Retinal pigment epithelial cell (primary cell): ENCODE results near the gene TEAD1.

Experiments used
- DNase-seq: peaks from one replicate; pipeline ENCODE4 v3.0.0-alpha.2; 2010; ENCODE audit warnings: low read depth
- H3K4me3 ChIP-seq: 2 replicates; pipeline ENCODE4 v1.5.1; 2011; ENCODE audit warnings: mild to moderate bottlenecking, low read length, control low read depth, moderate library complexity
- CTCF ChIP-seq: conservative IDR thresholded peaks from 2 replicates; pipeline ENCODE4 v1.5.1; 2011; ENCODE audit warnings: low read depth, low read length, control low read depth, inconsistent platforms

TEAD1 gene

GRCh38 chr11:12734625-12735024 is 60.4 kb downstream of the TEAD1 start:
- DNase-seq: no peak
- no peak for TF ChIP-seq CTCF
- H3K4me3 ChIP-seq: no peak overlapping the region

GRCh38 chr11:12735262-12735661 is 61.0 kb downstream of the TEAD1 start:
- TF ChIP-seq CTCF: no peak
- no peak overlapping the region for H3K4me3 ChIP-seq
- DNase-seq: no peak

GRCh38 chr11:12737024-12737423 is 62.8 kb downstream of the TEAD1 start:
- no peak overlapping the region for H3K4me3 ChIP-seq
- DNase-seq: no peak
- TF ChIP-seq CTCF: no peak

- no peak for DNase-seq
Observed at GRCh38 chr11:12741671-12742216, 67.5 kb downstream of the TEAD1 start.

GRCh38 chr11:12743834-12744449 is 69.7 kb downstream of the TEAD1 start:
- no peak for TF ChIP-seq CTCF
- no peak overlapping the region for H3K4me3 ChIP-seq
- DNase-seq: no peak

More at GRCh38 chr11:12741671-12742216, 67.5 kb downstream of the TEAD1 start:
- TF ChIP-seq CTCF: no peak
- no peak overlapping the region for H3K4me3 ChIP-seq

- DNase-seq: no peak
- no peak overlapping the region for H3K4me3 ChIP-seq
- TF ChIP-seq CTCF: no peak
Observed at GRCh38 chr11:12744826-12745502, 70.7 kb downstream of the TEAD1 start.

GRCh38 chr11:12745787-12746186 is 71.6 kb downstream of the TEAD1 start:
- TF ChIP-seq CTCF: no peak
- no peak overlapping the region for H3K4me3 ChIP-seq
- DNase-seq: no peak
